ENCODE results near the gene CDON. TPM values are rescaled to one million over a fixed set of nuclear protein-coding genes. Genes with fewer than 3 reads are reported as not detected.
A peak's percentile ranks its signal among the peaks of the same experiment; 100 is the strongest.

Gene CDON
- total RNA-seq, 2 donors from 2014 or later, result 9.8 to 26.9 TPM

GRCh38 chr11:125951731-125952130 lies 110.9 kb downstream of the CDON start:
- H3K27me3 ChIP-seq (replicated peaks; ENCODE audit: insufficient read depth), result no peaks in the 10 kb centered on the region
- H3K27ac ChIP-seq, result peak overlapping the region; percentile 48 to 61
- WGBS, result 77% methylated on average over 11 of the region's 11 CpGs
- no peaks in the 10 kb centered on the region for H3K9me3 ChIP-seq
- no peaks in the 10 kb centered on the region for H3K36me3 ChIP-seq
- H3K4me3 ChIP-seq, result no peak overlapping the region
- peaks cover 18% of the 10 kb centered on the region for H3K4me1 ChIP-seq (replicated peaks)
- TF ChIP-seq POLR2AphosphoS5 (IDR thresholded peaks at IDR 0.05), result no peak
- TF ChIP-seq POLR2A (IDR thresholded peaks at IDR 0.05), result no peak
- no peak for TF ChIP-seq CTCF (IDR thresholded peaks at IDR 0.05)
- intact Hi-C loops (cut with DNase I), result loop anchor here (5.0 to 10.0 kb wide), 2 partner anchors 63 to 111 kb away; partner anchors contain the start of gene CDON
- DNase-seq (ENCODE audit: low spot score), result no peak

- 80% methylated on average over 15 of the region's 15 CpGs for WGBS
- Histone ChIP-seq H3K36me3 (no peaks in the 10 kb centered on the region), H3K27ac (peak overlapping the region; percentile 48 to 61), H3K4me1 (replicated peaks) (peaks cover 18% of the 10 kb centered on the region), H3K9me3 (no peaks in the 10 kb centered on the region), H3K4me3 (no peak overlapping the region), H3K27me3 (replicated peaks; ENCODE audit: insufficient read depth) (no peaks in the 10 kb centered on the region)
- intact Hi-C loops (cut with DNase I), result loop anchor here (5.0 to 10.0 kb wide), 2 partner anchors 64 to 111 kb away; partner anchors contain the start of gene CDON
- no peak for DNase-seq (ENCODE audit: low spot score)
- TF ChIP-seq POLR2A (IDR thresholded peaks at IDR 0.05) (no peak), POLR2AphosphoS5 (IDR thresholded peaks at IDR 0.05) (peak; percentile 8)
Observed at GRCh38 chr11:125950696-125951651, 111.7 kb downstream of the CDON start.

- Histone ChIP-seq H3K27ac (no peak overlapping the region), H3K27me3 (replicated peaks; ENCODE audit: insufficient read depth) (no peaks in the 10 kb centered on the region), H3K4me1 (replicated peaks) (peaks cover 18% of the 10 kb centered on the region), H3K4me3 (no peak overlapping the region), H3K9me3 (no peaks in the 10 kb centered on the region), H3K36me3 (no peaks in the 10 kb centered on the region)
- TF ChIP-seq POLR2A (IDR thresholded peaks at IDR 0.05) (no peak), POLR2AphosphoS5 (IDR thresholded peaks at IDR 0.05) (no peak), CTCF (IDR thresholded peaks at IDR 0.05) (no peak)
- DNase-seq (ENCODE audit: low spot score), result no peak
- intact Hi-C loops (cut with DNase I), result loop anchor here (5.0 to 10.0 kb wide), 2 partner anchors 65 to 112 kb away; partner anchors contain the start of gene CDON
- 92% methylated on average over 11 of the region's 11 CpGs for WGBS
Observed at GRCh38 chr11:125950178-125950490, 112.5 kb downstream of the CDON start.

GRCh38 chr11:125949271-125950177 lies 113.1 kb downstream of the CDON start:
- no peak for TF ChIP-seq CTCF (IDR thresholded peaks at IDR 0.05)
- TF ChIP-seq POLR2A (IDR thresholded peaks at IDR 0.05), result no peak
- TF ChIP-seq POLR2AphosphoS5 (IDR thresholded peaks at IDR 0.05), result no peak
- Histone ChIP-seq H3K4me3 (no peak overlapping the region), H3K36me3 (no peaks in the 10 kb centered on the region), H3K9me3 (no peaks in the 10 kb centered on the region), H3K27ac (no peak overlapping the region), H3K27me3 (replicated peaks; ENCODE audit: insufficient read depth) (no peaks in the 10 kb centered on the region), H3K4me1 (replicated peaks) (peaks cover 18% of the 10 kb centered on the region)
- WGBS, result 91% methylated on average over 20 of the region's 22 CpGs
- intact Hi-C loops (cut with DNase I), result loop anchor here (5.0 to 10.0 kb wide), 2 partner anchors 65 to 113 kb away; partner anchors contain the start of gene CDON
- no peak for DNase-seq (ENCODE audit: low spot score)
